Measurements from ENCODE around the gene OR2H1.

GRCh38 chr6:29502597-29502996, 45.6 kb downstream of the OR2H1 start:
- TF ChIP-seq, protein P1, sequence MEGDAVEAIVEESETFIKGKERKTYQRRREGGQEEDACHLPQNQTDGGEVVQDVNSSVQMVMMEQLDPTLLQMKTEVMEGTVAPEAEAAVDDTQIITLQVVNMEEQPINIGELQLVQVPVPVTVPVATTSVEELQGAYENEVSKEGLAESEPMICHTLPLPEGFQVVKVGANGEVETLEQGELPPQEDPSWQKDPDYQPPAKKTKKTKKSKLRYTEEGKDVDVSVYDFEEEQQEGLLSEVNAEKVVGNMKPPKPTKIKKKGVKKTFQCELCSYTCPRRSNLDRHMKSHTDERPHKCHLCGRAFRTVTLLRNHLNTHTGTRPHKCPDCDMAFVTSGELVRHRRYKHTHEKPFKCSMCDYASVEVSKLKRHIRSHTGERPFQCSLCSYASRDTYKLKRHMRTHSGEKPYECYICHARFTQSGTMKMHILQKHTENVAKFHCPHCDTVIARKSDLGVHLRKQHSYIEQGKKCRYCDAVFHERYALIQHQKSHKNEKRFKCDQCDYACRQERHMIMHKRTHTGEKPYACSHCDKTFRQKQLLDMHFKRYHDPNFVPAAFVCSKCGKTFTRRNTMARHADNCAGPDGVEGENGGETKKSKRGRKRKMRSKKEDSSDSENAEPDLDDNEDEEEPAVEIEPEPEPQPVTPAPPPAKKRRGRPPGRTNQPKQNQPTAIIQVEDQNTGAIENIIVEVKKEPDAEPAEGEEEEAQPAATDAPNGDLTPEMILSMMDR (IDR thresholded peaks at IDR 0.05; ENCODE audit: insufficient read depth, low read depth, low read length) = no peak
- no peak for TF ChIP-seq EZH2 (IDR thresholded peaks at IDR 0.05; ENCODE audit: insufficient read depth, low read length)

Data from astrocyte (in vitro differentiated cells and primary cell).